ENCODE data around the gene ACTG1.

The ACTG1 gene

GRCh38 chr17:81535480-81536298 lies 23.1 kb upstream of the ACTG1 start:
- Histone ChIP-seq H2BK12ac (ENCODE audit: low read length) (no peak overlapping the region), H3K23ac (ENCODE audit: low read depth, low read length, poor library complexity) (peak overlapping the region; percentile 89), H2AK5ac (ENCODE audit: low read depth, low read length) (peak overlapping the region; percentile 94), H3K79me1 (ENCODE audit: low read depth, low read length) (peaks cover 2% of the 10 kb centered on the region), H2AFZ (ENCODE audit: low read length) (no peak overlapping the region), H3K36me3 (replicated peaks in 1 of 2; ENCODE audit: control insufficient read depth in 2 of 2, insufficient read depth in 2 of 2, low read length in 2 of 2) (peaks cover 2 to 11% of the 10 kb centered on the region in 2 donors), H3K9ac (ENCODE audit: low read depth, low read length, poor library complexity) (peak overlapping the region; percentile 30), H3K4ac (ENCODE audit: low read length) (no peak overlapping the region), H3K4me2 (ENCODE audit: insufficient read depth, low read length, poor library complexity, severe bottlenecking) (no peak overlapping the region), H4K8ac (ENCODE audit: low read depth, low read length) (no peak overlapping the region), H3K9me3 (replicated peaks in 1 of 2; ENCODE audit: control insufficient read depth in 2 of 2, insufficient read depth in 1 of 2, low read depth in 1 of 2, low read length in 2 of 2) (peaks cover 0 to 5% of the 10 kb centered on the region in 2 donors), H3K27me3 (ENCODE audit: control insufficient read depth in 3 of 3, insufficient read depth in 3 of 3, low read depth in 1 of 3, low read length in 3 of 3) (peaks cover 0 to 18% (median 6%) of the 10 kb centered on the region in 3 experiments), H3K14ac (ENCODE audit: low read length) (no peak overlapping the region), H2BK5ac (ENCODE audit: low read length) (no peak overlapping the region), H2BK15ac (ENCODE audit: low read length) (no peak overlapping the region), H3K4me3 (ENCODE audit: low read length in 2 of 2) (peak overlapping the region in 1 of 2 donors; percentile 34), H3K18ac (ENCODE audit: low read length) (peak overlapping the region; percentile 15), H2BK120ac (ENCODE audit: low read depth, low read length) (peak overlapping the region; percentile 54), H3K27ac (replicated peaks; ENCODE audit: low read length) (no peak overlapping the region), H3K4me1 (ENCODE audit: control insufficient read depth in 2 of 2, insufficient read depth in 1 of 2, low read depth in 1 of 2, low read length in 2 of 2) (peaks cover 2 to 6% of the 10 kb centered on the region in 2 donors), H4K91ac (ENCODE audit: low read depth, low read length, poor library complexity) (no peak overlapping the region)
- WGBS, 2 donors (ENCODE audit: extremely low coverage in 2 of 2, insufficient read length in 2 of 2, insufficient replicate concordance in 1 of 2): no CpG with 5 or more reads among the region's 13 CpGs
- no peak for DNase-seq (ENCODE audit: low spot score)

DNA sequence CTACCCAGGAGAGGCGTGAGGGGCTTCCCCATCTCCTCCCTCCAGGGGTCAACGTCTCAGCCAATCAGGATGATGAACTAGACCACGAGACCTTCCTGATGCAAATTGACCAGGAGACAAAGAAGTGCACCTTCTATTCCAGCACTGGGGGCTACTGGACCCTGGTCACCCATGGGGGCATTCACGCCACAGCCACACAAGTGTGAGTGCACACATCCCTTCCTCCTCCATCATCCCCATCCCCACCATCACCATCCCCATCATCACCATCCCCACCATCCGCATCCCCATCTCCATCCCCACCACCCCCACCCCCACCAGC lies 22.4 kb upstream of the ACTG1 start:
- no peak overlapping the region for H3K4me2 ChIP-seq (ENCODE audit: insufficient read depth, low read length, poor library complexity, severe bottlenecking)
- no peak overlapping the region for H3K23ac ChIP-seq (ENCODE audit: low read depth, low read length, poor library complexity)
- H3K4me1 ChIP-seq (ENCODE audit: control insufficient read depth in 2 of 2, insufficient read depth in 1 of 2, low read depth in 1 of 2, low read length in 2 of 2): peaks cover 2 to 6% of the 10 kb centered on the region in 2 donors
- H3K36me3 ChIP-seq (replicated peaks in 1 of 2; ENCODE audit: control insufficient read depth in 2 of 2, insufficient read depth in 2 of 2, low read length in 2 of 2): peaks cover under 1 to 4% of the 10 kb centered on the region in 2 donors
- no peak overlapping the region for H3K4me3 ChIP-seq (ENCODE audit: low read length in 2 of 2)
- no peak overlapping the region for H2BK12ac ChIP-seq (ENCODE audit: low read length)
- H3K4ac ChIP-seq (ENCODE audit: low read length): no peak overlapping the region
- H4K8ac ChIP-seq (ENCODE audit: low read depth, low read length): no peak overlapping the region
- H3K27me3 ChIP-seq (ENCODE audit: control insufficient read depth in 3 of 3, insufficient read depth in 3 of 3, low read depth in 1 of 3, low read length in 3 of 3): peaks cover 0 to 20% (median 6%) of the 10 kb centered on the region in 3 experiments
- H3K9me3 ChIP-seq (replicated peaks in 1 of 2; ENCODE audit: control insufficient read depth in 2 of 2, insufficient read depth in 1 of 2, low read depth in 1 of 2, low read length in 2 of 2): peaks cover 0 to 6% of the 10 kb centered on the region in 2 donors
- no peak overlapping the region for H2AFZ ChIP-seq (ENCODE audit: low read length)
- H3K79me1 ChIP-seq (ENCODE audit: low read depth, low read length): peaks cover 2% of the 10 kb centered on the region
- no peak overlapping the region for H4K91ac ChIP-seq (ENCODE audit: low read depth, low read length, poor library complexity)
- H2BK5ac ChIP-seq (ENCODE audit: low read length): no peak overlapping the region
- H2AK5ac ChIP-seq (ENCODE audit: low read depth, low read length): peak overlapping the region; percentile 70
- no peak for DNase-seq (ENCODE audit: low spot score)
- H2BK120ac ChIP-seq (ENCODE audit: low read depth, low read length): no peak overlapping the region
- H3K9ac ChIP-seq (ENCODE audit: low read depth, low read length, poor library complexity): no peak overlapping the region
- H3K27ac ChIP-seq (replicated peaks; ENCODE audit: low read length): no peak overlapping the region
- no peak overlapping the region for H3K18ac ChIP-seq (ENCODE audit: low read length)
- H2BK15ac ChIP-seq (ENCODE audit: low read length): no peak overlapping the region
- no peak overlapping the region for H3K14ac ChIP-seq (ENCODE audit: low read length)
- WGBS, 2 donors (ENCODE audit: extremely low coverage in 2 of 2, insufficient read length in 2 of 2, insufficient replicate concordance in 1 of 2): no CpG with 5 or more reads among the region's 5 CpGs

- peak overlapping the region; percentile 70 for H2AK5ac ChIP-seq (ENCODE audit: low read depth, low read length)
- H3K79me1 ChIP-seq (ENCODE audit: low read depth, low read length): peaks cover 3% of the 10 kb centered on the region
- no peak overlapping the region for H3K4me3 ChIP-seq (ENCODE audit: low read length in 2 of 2)
- no peaks in the 10 kb centered on the region for H3K36me3 ChIP-seq (replicated peaks in 1 of 2; ENCODE audit: control insufficient read depth in 2 of 2, insufficient read depth in 2 of 2, low read length in 2 of 2)
- no peak overlapping the region for H2BK15ac ChIP-seq (ENCODE audit: low read length)
- H2BK120ac ChIP-seq (ENCODE audit: low read depth, low read length): no peak overlapping the region
- peaks cover 0 to 6% of the 10 kb centered on the region in 2 donors for H3K9me3 ChIP-seq (replicated peaks in 1 of 2; ENCODE audit: control insufficient read depth in 2 of 2, insufficient read depth in 1 of 2, low read depth in 1 of 2, low read length in 2 of 2)
- no peak overlapping the region for H2BK5ac ChIP-seq (ENCODE audit: low read length)
- WGBS, 2 donors (ENCODE audit: extremely low coverage in 2 of 2, insufficient read length in 2 of 2, insufficient replicate concordance in 1 of 2): no CpG with 5 or more reads among the region's 6 CpGs
- H2BK12ac ChIP-seq (ENCODE audit: low read length): no peak overlapping the region
- peaks cover 0 to 21% (median 6%) of the 10 kb centered on the region in 3 experiments for H3K27me3 ChIP-seq (ENCODE audit: control insufficient read depth in 3 of 3, insufficient read depth in 3 of 3, low read depth in 1 of 3, low read length in 3 of 3)
- H3K27ac ChIP-seq (replicated peaks; ENCODE audit: low read length): no peak overlapping the region
- no peak overlapping the region for H4K8ac ChIP-seq (ENCODE audit: low read depth, low read length)
- H3K9ac ChIP-seq (ENCODE audit: low read depth, low read length, poor library complexity): no peak overlapping the region
- peaks cover 2 to 6% of the 10 kb centered on the region in 2 donors for H3K4me1 ChIP-seq (ENCODE audit: control insufficient read depth in 2 of 2, insufficient read depth in 1 of 2, low read depth in 1 of 2, low read length in 2 of 2)
- DNase-seq (ENCODE audit: low spot score): no peak
- peak overlapping the region; percentile 64 for H3K18ac ChIP-seq (ENCODE audit: low read length)
- no peak overlapping the region for H3K4me2 ChIP-seq (ENCODE audit: insufficient read depth, low read length, poor library complexity, severe bottlenecking)
- H3K14ac ChIP-seq (ENCODE audit: low read length): peak overlapping the region; percentile 21
- H2AFZ ChIP-seq (ENCODE audit: low read length): no peak overlapping the region
- no peak overlapping the region for H4K91ac ChIP-seq (ENCODE audit: low read depth, low read length, poor library complexity)
- H3K4ac ChIP-seq (ENCODE audit: low read length): no peak overlapping the region
- no peak overlapping the region for H3K23ac ChIP-seq (ENCODE audit: low read depth, low read length, poor library complexity)
Observed at GRCh38 chr17:81534157-81535006, 21.8 kb upstream of the ACTG1 start.

Measured in neuronal stem cell (in vitro differentiated cells).